Measurements from ENCODE around the gene FIBP. TPM values are rescaled to one million over a fixed set of nuclear protein-coding genes. Genes with fewer than 3 reads are reported as not detected.

FIBP gene
- total RNA-seq: 10 to 100 TPM; 53.4 to 82.6 (median 75.9) TPM

- Histone ChIP-seq H3K4me3 (peak within 1 kb of the TSS; percentile 50 to 79 (median 54)), H3K27me3 (no peaks in the 10 kb centered on the region), H3K9me3 (no peaks in the 10 kb centered on the region), H3K36me3 (peaks cover 0 to 4% (median 0%) of the 10 kb centered on the region in 4 donors), H3K27ac (peak within 1 kb of the TSS; percentile 95 to 99 (median 97)), H3K4me1 (peaks cover 36 to 70% (median 55%) of the 10 kb centered on the region in 4 donors)
- WGBS, 2 donors (ENCODE audit: low coverage in 1 of 2): 0 to 1% methylated on average over 3 to 53 of the region's 57 CpGs
- intact Hi-C loops (cut with DNase I; ENCODE audit: low total_unique reads) (loop anchor here (2.0 kb wide), 1 partner anchor 31 kb away; the partner anchor contains the start of genes C11orf68 and DRAP1), in situ Hi-C loops (cut with MboI; ENCODE audit: low pct_ligation_motif_present in 1 of 4, low pct_unique_long_range_greater_than_20kb in 1 of 4, low sequenced_read_pairs in 3 of 4) (loop anchor here in 3 of 4 donors (10.0 to 25.0 kb wide), 2 partner anchors 97 to 99 kb away; no protein-coding TSS in a partner anchor)
- TF ChIP-seq POLR2A (IDR thresholded peaks at IDR 0.05) (peak; percentile 94), POLR2AphosphoS5 (IDR thresholded peaks at IDR 0.05) (peak; percentile 90 to 97 (median 93)), EP300 (IDR thresholded peaks at IDR 0.05; ENCODE audit: low read depth) (no peak)
- TF ChIP-seq, protein P1, sequence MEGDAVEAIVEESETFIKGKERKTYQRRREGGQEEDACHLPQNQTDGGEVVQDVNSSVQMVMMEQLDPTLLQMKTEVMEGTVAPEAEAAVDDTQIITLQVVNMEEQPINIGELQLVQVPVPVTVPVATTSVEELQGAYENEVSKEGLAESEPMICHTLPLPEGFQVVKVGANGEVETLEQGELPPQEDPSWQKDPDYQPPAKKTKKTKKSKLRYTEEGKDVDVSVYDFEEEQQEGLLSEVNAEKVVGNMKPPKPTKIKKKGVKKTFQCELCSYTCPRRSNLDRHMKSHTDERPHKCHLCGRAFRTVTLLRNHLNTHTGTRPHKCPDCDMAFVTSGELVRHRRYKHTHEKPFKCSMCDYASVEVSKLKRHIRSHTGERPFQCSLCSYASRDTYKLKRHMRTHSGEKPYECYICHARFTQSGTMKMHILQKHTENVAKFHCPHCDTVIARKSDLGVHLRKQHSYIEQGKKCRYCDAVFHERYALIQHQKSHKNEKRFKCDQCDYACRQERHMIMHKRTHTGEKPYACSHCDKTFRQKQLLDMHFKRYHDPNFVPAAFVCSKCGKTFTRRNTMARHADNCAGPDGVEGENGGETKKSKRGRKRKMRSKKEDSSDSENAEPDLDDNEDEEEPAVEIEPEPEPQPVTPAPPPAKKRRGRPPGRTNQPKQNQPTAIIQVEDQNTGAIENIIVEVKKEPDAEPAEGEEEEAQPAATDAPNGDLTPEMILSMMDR (IDR thresholded peaks at IDR 0.05): peak; percentile 77 to 99 (median 87)
- peak; percentile 98 for DNase-seq
Measured at GRCh38 chr11:65888163-65888814, at the start of gene FIBP. Gene FIBP (minus strand): TSS chr11:65888471. CDS start chr11:65888418, 53 bp downstream.

DNA sequence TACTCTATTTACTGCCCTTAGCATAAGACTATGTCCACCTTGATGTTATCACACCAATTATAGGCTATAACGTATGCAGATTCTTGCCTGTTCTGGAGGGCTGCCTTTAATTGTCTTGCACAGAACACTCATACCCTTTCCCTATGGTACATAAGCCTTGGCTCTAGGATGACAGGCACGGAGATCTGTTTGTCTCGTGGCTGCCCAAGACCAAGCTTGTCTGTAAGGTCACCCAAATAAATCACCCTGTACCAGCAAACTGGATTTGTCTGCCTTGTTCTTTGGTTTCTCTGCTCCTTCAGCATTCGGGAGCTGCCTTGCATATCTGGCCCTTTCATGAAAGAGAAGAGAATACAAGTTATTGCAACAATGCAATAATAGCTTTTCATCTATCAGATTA, 49.5 kb upstream of the FIBP start:
- Histone ChIP-seq H3K9me3 (no peaks in the 10 kb centered on the region), H3K4me3 (no peak overlapping the region), H3K36me3 (no peaks in the 10 kb centered on the region), H3K27me3 (peaks cover 17% of the 10 kb centered on the region), H3K4me1 (no peaks in the 10 kb centered on the region), H3K27ac (no peak overlapping the region)
- WGBS, 2 donors (ENCODE audit: low coverage in 1 of 2): 43 to 75% methylated on average over 1 to 4 of the region's 4 CpGs
- in situ Hi-C loops (cut with MboI; ENCODE audit: low pct_ligation_motif_present in 1 of 4, low pct_unique_long_range_greater_than_20kb in 1 of 4, low sequenced_read_pairs in 3 of 4): no loop called here
- TF ChIP-seq POLR2A (IDR thresholded peaks at IDR 0.05): no peak
- TF ChIP-seq EP300 (IDR thresholded peaks at IDR 0.05; ENCODE audit: low read depth): no peak
- TF ChIP-seq, protein P1 (IDR thresholded peaks at IDR 0.05): no peak
- no peak for TF ChIP-seq POLR2AphosphoS5 (IDR thresholded peaks at IDR 0.05)
- intact Hi-C loops (cut with DNase I; ENCODE audit: low total_unique reads): no loop called here
- no peak for DNase-seq

DNA sequence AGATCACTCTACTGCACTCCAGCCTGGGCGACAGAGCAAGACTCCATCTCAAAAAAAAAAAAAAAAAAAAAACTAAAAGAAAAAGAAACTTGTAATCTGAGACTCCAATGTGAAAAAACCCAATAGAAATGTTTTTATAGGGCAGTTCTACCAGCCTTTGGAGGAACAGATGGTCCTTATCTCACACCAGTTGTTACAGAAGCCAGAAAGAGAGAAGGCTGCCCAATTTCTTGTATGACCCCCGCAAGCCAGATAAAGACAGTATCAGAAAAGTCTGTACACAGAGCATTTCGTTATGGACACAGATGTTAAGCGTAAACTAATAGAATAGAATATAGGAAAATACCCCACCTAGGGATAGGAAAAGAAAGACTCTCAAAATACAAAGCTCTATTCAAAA, 45.7 kb upstream of the FIBP start:
- Histone ChIP-seq H3K9me3 (no peaks in the 10 kb centered on the region), H3K27me3 (peaks cover 18% of the 10 kb centered on the region), H3K36me3 (no peaks in the 10 kb centered on the region), H3K4me1 (no peaks in the 10 kb centered on the region), H3K27ac (no peak overlapping the region), H3K4me3 (no peak overlapping the region)
- in situ Hi-C loops (cut with MboI; ENCODE audit: low pct_ligation_motif_present in 1 of 4, low pct_unique_long_range_greater_than_20kb in 1 of 4, low sequenced_read_pairs in 3 of 4) (no loop called here), intact Hi-C loops (cut with DNase I; ENCODE audit: low total_unique reads) (no loop called here)
- DNase-seq: no peak
- TF ChIP-seq, protein P1 (IDR thresholded peaks at IDR 0.05): no peak
- TF ChIP-seq POLR2AphosphoS5 (IDR thresholded peaks at IDR 0.05) (no peak), EP300 (IDR thresholded peaks at IDR 0.05; ENCODE audit: low read depth) (no peak), POLR2A (IDR thresholded peaks at IDR 0.05) (no peak)
- 69 to 75% methylated on average over 4 of the region's 4 CpGs for whole genome bisulfite sequencing, 2 donors (ENCODE audit: low coverage in 1 of 2)

GRCh38 chr11:65932558-65932919, 44.3 kb upstream of the FIBP start:
- H3K4me3 ChIP-seq: no peak overlapping the region
- no peaks in the 10 kb centered on the region for H3K36me3 ChIP-seq
- 38 to 40% methylated on average over 1 to 9 of the region's 9 CpGs for WGBS, 2 donors (ENCODE audit: low coverage in 1 of 2)
- H3K27me3 ChIP-seq: peaks cover 16% of the 10 kb centered on the region
- in situ Hi-C loops (cut with MboI; ENCODE audit: low pct_ligation_motif_present in 1 of 4, low pct_unique_long_range_greater_than_20kb in 1 of 4, low sequenced_read_pairs in 3 of 4): no loop called here
- peaks cover 0 to 3% (median 0%) of the 10 kb centered on the region in 4 donors for H3K4me1 ChIP-seq
- no peak for DNase-seq
- H3K9me3 ChIP-seq: no peaks in the 10 kb centered on the region
- no peak overlapping the region for H3K27ac ChIP-seq
- intact Hi-C loops (cut with DNase I; ENCODE audit: low total_unique reads): no loop called here
- no peak for TF ChIP-seq EP300 (IDR thresholded peaks at IDR 0.05; ENCODE audit: low read depth)
- TF ChIP-seq POLR2A (IDR thresholded peaks at IDR 0.05): no peak
- TF ChIP-seq, protein P1 (IDR thresholded peaks at IDR 0.05): no peak
- TF ChIP-seq POLR2AphosphoS5 (IDR thresholded peaks at IDR 0.05): no peak
